Neural cell (in vitro differentiated cells): ENCODE measurements around the gene HELT. TPM values are rescaled to one million over a fixed set of nuclear protein-coding genes. Genes with fewer than 3 reads are reported as not detected.

Source experiments
- H2AFZ ChIP-seq: fragments of 200-600, 300-800 bp; sonication (generic), shearing (Covaris generic); 2 replicates; pipeline ENCODE4 v1.6.0; 2014; ENCODE audit warnings: low read depth, mild to moderate bottlenecking, antibody characterized with exemption, low read length, moderate library complexity
- H3F3A ChIP-seq: fragments of 200-600 bp; shearing (Covaris generic); 2 replicates; pipeline ENCODE4 v1.6.1; 2016; ENCODE audit warnings: mild to moderate bottlenecking, moderate library complexity, mixed read lengths, antibody characterized with exemption, low read length; ENCODE audit not compliant: insufficient read depth, poor library complexity, severe bottlenecking
- H3K27ac ChIP-seq: fragments of 200-600, 300-800 bp; sonication (generic), shearing (Covaris generic); 2 replicates; pipeline ENCODE4 v1.5.1; 2014; ENCODE audit warnings: mild to moderate bottlenecking, low read length, moderate library complexity
- H3K27me3 ChIP-seq: fragments of 300-800, 200-600 bp; sonication (generic), shearing (Covaris generic); 2 replicates; pipeline ENCODE4 v1.6.0; 2014; ENCODE audit warnings: mild to moderate bottlenecking, low read depth, low read length, moderate library complexity; ENCODE audit not compliant: insufficient read depth
- H3K36me3 ChIP-seq: fragments of 300-800, 200-600 bp; sonication (generic), shearing (Covaris generic); 2 replicates; pipeline ENCODE4 v1.5.1; 2014; ENCODE audit warnings: mild to moderate bottlenecking, antibody characterized with exemption, low read length, moderate library complexity; ENCODE audit not compliant: insufficient read depth
- H3K4me2 ChIP-seq: fragments of 300-800, 200-600 bp; sonication (generic), shearing (Covaris generic); 2 replicates; pipeline ENCODE4 v1.6.0; 2014; ENCODE audit warnings: mild to moderate bottlenecking, low read length
- H3K4me3 ChIP-seq: fragments of 300-800, 200-600 bp; sonication (generic), shearing (Covaris generic); 2 replicates; pipeline ENCODE4 v1.5.1; 2014; ENCODE audit warnings: mild to moderate bottlenecking, low read length, moderate library complexity
- H3K79me2 ChIP-seq: fragments of 200-600 bp; shearing (Covaris generic); replicated peaks from 2 replicates; pipeline ENCODE4 v1.6.0; 2014; ENCODE audit warnings: mild to moderate bottlenecking, low read length, moderate library complexity; ENCODE audit not compliant: insufficient read depth
- H3K9ac ChIP-seq: fragments of 300-800, 200-600 bp; sonication (generic), shearing (Covaris generic); 2 replicates; pipeline ENCODE4 v1.6.1; 2016; ENCODE audit warnings: mild to moderate bottlenecking, low read length, mixed read lengths
- H3K9me2 ChIP-seq: fragments of 200-600 bp; shearing (Covaris generic); 2 replicates; pipeline ENCODE4 v1.6.1; 2016; ENCODE audit warnings: mild to moderate bottlenecking, low read length, mixed read lengths; ENCODE audit not compliant: insufficient read depth
- H3K9me3 ChIP-seq: fragments of 200-600, 300-800 bp; sonication (generic), shearing (Covaris generic); 2 replicates; pipeline ENCODE4 v1.6.1; 2016; ENCODE audit warnings: mild to moderate bottlenecking, mixed run types, low read length, moderate library complexity, mixed read lengths
- H4K20me1 ChIP-seq: fragments of 200-600 bp; shearing (Covaris generic); 2 replicates; pipeline ENCODE4 v1.6.1; 2016; ENCODE audit warnings: mild to moderate bottlenecking, mixed run types; ENCODE audit not compliant: insufficient read depth
- EP300 ChIP-seq: fragments of 450-650 bp; conservative IDR thresholded peaks from 2 replicates; pipeline ENCODE4 v1.6.1; 2014; ENCODE audit warnings: antibody characterized with exemption, mild to moderate bottlenecking, moderate library complexity; ENCODE audit not compliant: poor library complexity, severe bottlenecking
- EZH2 ChIP-seq: fragments of 200-600, 300-800 bp; shearing (Covaris generic), sonication (generic); IDR thresholded peaks from 2 replicates; pipeline ENCODE4 v1.6.1; 2014; ENCODE audit warnings: antibody characterized with exemption, low read length, borderline replicate concordance, mild to moderate bottlenecking; ENCODE audit not compliant: insufficient read depth, poor library complexity, severe bottlenecking
- MXI1 ChIP-seq: fragments of 450-650 bp; conservative IDR thresholded peaks from 2 replicates; pipeline ENCODE4 v1.6.1; 2014; ENCODE audit warnings: antibody characterized with exemption, mild to moderate bottlenecking; ENCODE audit not compliant: poor library complexity, severe bottlenecking
- POLR2AphosphoS5 ChIP-seq: IDR thresholded peaks from 2 replicates; pipeline ENCODE4 v1.6.1; 2012
- RAD21 ChIP-seq: fragments of 450-650 bp; conservative IDR thresholded peaks from 2 replicates; pipeline ENCODE4 v1.6.1; 2014; ENCODE audit warnings: antibody characterized with exemption, mild to moderate bottlenecking, moderate library complexity
- SMC3 ChIP-seq: fragments of 450-650 bp; conservative IDR thresholded peaks from 2 replicates; pipeline ENCODE4 v1.6.1; 2014; ENCODE audit warnings: antibody characterized with exemption, mild to moderate bottlenecking, moderate library complexity; ENCODE audit not compliant: poor library complexity
- TAF1 ChIP-seq: IDR thresholded peaks from 2 replicates; pipeline ENCODE4 v1.6.1; 2012; ENCODE audit warnings: low read depth
- polyA plus RNA-seq: library from polyadenylated mRNA; depleted of rRNA; stranded (reverse); fragments of >200 nt; gene quantifications from 2 replicates; pipeline ENCODE4 v1.2.3, GENCODE V29; 2014
- TF ChIP-seq, protein P1 (sequence below): IDR thresholded peaks from 2 replicates; pipeline ENCODE4 v1.6.1; 2012; ENCODE audit warnings: borderline replicate concordance
- TF ChIP-seq, protein P2 (sequence below): fragments of 450-650 bp; IDR thresholded peaks from 2 replicates; pipeline ENCODE4 v1.5.1; 2014; ENCODE audit warnings: antibody characterized with exemption, mild to moderate bottlenecking, moderate library complexity; ENCODE audit not compliant: poor library complexity, severe bottlenecking

The HELT gene
- polyA plus RNA-seq, 1 donor from 2014 or later = not detected

DNA sequence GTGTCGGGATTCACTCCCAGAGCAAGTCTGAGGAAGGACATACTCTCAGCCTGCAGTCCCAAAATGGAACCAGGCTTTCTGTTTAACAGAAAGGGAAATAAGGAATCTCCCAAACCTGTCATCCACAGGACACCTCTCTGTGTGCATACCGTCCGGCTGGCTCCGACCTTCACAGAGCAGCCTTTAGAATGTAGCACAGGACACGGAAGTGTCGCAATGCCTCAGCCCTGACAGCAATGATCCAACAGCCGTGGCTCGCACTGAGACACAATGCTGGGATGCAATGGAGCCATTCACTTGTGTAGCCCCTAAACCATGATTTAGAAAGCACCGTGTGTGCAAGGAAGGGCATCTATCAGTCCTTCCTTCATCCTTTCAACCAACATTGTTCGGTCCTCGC lies 15.5 kb upstream of the HELT start:
- Histone ChIP-seq H3F3A (no peaks in the 10 kb centered on the region), H3K36me3 (no peaks in the 10 kb centered on the region), H2AFZ (no peak overlapping the region), H3K27ac (no peak overlapping the region), H3K9me3 (no peaks in the 10 kb centered on the region), H3K9ac (no peak overlapping the region), H3K27me3 (peaks cover 25% of the 10 kb centered on the region), H3K4me2 (no peak overlapping the region), H3K9me2 (no peaks in the 10 kb centered on the region), H4K20me1 (no peaks in the 10 kb centered on the region), H3K79me2 (no peaks in the 10 kb centered on the region), H3K4me3 (no peak overlapping the region)
- no peak for TF ChIP-seq POLR2AphosphoS5
- TF ChIP-seq SMC3 = no peak
- TF ChIP-seq TAF1 = no peak
- TF ChIP-seq EP300 = no peak
- no peak for TF ChIP-seq RAD21
- no peak for TF ChIP-seq MXI1
- TF ChIP-seq EZH2 = no peak
- TF ChIP-seq, protein P1, sequence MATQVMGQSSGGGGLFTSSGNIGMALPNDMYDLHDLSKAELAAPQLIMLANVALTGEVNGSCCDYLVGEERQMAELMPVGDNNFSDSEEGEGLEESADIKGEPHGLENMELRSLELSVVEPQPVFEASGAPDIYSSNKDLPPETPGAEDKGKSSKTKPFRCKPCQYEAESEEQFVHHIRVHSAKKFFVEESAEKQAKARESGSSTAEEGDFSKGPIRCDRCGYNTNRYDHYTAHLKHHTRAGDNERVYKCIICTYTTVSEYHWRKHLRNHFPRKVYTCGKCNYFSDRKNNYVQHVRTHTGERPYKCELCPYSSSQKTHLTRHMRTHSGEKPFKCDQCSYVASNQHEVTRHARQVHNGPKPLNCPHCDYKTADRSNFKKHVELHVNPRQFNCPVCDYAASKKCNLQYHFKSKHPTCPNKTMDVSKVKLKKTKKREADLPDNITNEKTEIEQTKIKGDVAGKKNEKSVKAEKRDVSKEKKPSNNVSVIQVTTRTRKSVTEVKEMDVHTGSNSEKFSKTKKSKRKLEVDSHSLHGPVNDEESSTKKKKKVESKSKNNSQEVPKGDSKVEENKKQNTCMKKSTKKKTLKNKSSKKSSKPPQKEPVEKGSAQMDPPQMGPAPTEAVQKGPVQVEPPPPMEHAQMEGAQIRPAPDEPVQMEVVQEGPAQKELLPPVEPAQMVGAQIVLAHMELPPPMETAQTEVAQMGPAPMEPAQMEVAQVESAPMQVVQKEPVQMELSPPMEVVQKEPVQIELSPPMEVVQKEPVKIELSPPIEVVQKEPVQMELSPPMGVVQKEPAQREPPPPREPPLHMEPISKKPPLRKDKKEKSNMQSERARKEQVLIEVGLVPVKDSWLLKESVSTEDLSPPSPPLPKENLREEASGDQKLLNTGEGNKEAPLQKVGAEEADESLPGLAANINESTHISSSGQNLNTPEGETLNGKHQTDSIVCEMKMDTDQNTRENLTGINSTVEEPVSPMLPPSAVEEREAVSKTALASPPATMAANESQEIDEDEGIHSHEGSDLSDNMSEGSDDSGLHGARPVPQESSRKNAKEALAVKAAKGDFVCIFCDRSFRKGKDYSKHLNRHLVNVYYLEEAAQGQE = no peak

DNA sequence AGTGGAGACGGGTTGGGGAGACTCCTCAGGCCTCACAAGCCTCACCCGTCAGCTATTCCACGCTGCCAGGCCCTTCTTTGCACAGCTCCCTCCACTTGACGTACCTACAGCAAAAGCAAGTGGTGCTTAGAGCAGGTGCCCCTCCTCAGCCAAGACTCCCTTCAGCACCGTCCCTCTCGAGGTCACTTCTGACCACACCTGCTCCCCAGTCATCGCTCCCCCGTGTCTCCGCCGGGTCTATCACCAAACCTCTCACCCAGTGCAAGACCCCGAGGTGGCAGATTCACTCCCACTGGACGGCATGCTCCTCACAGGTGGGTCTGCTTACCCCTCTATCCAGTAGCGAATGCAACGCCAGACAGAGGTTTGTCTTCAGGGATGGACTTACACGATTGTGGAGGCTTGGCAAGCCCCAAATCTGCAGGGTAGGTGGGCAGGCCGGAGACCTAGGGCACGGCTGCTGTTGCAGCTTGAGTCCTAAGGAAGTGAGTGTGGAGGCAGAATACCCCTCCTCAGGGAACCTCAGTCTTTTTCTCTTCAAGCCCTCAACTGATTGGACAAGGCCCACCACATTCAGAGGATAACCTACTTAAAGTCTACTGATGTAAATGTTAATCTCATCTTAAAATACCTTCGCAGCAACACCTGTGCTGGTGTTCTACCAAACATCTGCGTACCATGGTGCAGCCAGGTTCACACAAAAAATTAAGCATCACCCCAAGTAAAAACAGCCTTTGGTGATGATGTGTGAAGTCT lies 14.5 kb upstream of the HELT start:
- Histone ChIP-seq H3K4me3 (no peak overlapping the region), H3K27ac (no peak overlapping the region), H3K4me2 (no peak overlapping the region), H3K9me3 (no peaks in the 10 kb centered on the region), H3K36me3 (no peaks in the 10 kb centered on the region), H4K20me1 (no peaks in the 10 kb centered on the region), H3K9me2 (no peaks in the 10 kb centered on the region), H2AFZ (no peak overlapping the region), H3K27me3 (peaks cover 28% of the 10 kb centered on the region), H3K9ac (no peak overlapping the region), H3K79me2 (no peaks in the 10 kb centered on the region), H3F3A (no peaks in the 10 kb centered on the region)
- no peak for TF ChIP-seq EP300
- TF ChIP-seq POLR2AphosphoS5 = no peak
- no peak for TF ChIP-seq RAD21
- TF ChIP-seq MXI1 = no peak
- TF ChIP-seq EZH2 = no peak
- no peak for TF ChIP-seq SMC3
- TF ChIP-seq, protein P1 = no peak
- no peak for TF ChIP-seq TAF1
- TF ChIP-seq, protein P2, sequence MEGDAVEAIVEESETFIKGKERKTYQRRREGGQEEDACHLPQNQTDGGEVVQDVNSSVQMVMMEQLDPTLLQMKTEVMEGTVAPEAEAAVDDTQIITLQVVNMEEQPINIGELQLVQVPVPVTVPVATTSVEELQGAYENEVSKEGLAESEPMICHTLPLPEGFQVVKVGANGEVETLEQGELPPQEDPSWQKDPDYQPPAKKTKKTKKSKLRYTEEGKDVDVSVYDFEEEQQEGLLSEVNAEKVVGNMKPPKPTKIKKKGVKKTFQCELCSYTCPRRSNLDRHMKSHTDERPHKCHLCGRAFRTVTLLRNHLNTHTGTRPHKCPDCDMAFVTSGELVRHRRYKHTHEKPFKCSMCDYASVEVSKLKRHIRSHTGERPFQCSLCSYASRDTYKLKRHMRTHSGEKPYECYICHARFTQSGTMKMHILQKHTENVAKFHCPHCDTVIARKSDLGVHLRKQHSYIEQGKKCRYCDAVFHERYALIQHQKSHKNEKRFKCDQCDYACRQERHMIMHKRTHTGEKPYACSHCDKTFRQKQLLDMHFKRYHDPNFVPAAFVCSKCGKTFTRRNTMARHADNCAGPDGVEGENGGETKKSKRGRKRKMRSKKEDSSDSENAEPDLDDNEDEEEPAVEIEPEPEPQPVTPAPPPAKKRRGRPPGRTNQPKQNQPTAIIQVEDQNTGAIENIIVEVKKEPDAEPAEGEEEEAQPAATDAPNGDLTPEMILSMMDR = no peak
